ENCODE results near the gene RAB22A.

GRCh38 chr20:58393299-58393698 lies 83.8 kb downstream of the RAB22A start:
- TF ChIP-seq CTCF (IDR thresholded peaks at IDR 0.05) = no peak
- no peak for TF ChIP-seq POLR2A (IDR thresholded peaks at IDR 0.05)

Data from adrenal gland (tissue), 5 donors.